Stimulated activated CD4-positive, alpha-beta T cell treated with anti-CD3 and anti-CD28 coated beads, TNF-alpha, amount 100 ng/mL, for 24 hours (primary cell): Measurements from ENCODE around the gene UNC119.

ENCODE experiments used
- DNase-seq, 3 experiments: peaks; one replicate each; pipeline ENCODE4 v3.0.0-alpha.2; 2020; ENCODE audit warnings: low read depth in 3 of 3

The UNC119 gene

DNA sequence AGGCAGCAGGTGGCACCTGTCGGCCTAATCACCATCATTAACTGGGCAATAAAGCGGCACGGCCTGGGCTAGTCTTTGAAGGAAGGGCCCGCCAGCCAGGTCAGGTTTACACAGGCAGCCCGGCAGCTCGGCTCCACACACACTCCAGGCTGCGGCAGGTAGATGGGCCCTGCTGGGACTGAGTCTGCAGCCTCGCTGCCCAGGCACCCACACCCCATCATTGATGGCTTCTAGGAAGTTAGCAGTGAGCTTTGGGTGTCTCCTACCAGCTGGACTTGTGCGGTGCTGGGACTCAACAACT is 53.1 kb downstream of the UNC119 start:
- DNase-seq, result no peak

DNA sequence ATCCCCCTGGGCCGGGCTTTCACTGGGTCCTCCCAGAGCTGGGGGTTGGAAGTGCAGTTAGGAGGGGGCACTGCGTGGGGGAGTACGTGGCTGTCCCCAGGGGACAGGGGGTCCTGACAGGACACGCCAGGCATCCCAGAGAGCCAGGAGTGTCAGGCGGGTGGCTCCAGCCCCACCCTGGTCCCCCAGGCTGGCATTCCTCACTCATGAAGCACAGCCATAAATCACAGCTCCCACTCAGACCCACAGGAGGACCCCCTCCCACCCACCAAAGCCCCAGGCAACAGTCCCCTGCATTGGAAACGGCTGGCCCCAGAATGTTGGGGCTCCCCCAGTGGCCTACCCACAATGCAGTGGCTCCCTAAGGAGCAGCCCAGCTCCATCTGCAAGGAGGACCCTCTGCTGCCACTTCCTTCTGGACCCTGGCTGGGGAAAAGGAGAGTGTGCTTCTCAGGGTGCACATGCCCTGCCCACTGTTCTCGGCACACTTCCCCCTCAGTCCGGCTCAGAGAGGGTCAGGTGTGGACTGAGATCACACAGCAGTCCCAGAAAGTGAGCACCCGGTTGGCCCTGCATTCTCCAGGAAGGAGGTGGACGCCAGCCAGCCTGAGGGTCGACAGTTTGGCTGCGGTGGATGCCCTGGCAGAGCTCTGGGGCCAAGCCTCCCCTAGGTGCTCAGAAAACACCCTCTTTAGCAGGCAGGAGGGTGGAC is 53.6 kb downstream of the UNC119 start:
- no peak for DNase-seq

DNA sequence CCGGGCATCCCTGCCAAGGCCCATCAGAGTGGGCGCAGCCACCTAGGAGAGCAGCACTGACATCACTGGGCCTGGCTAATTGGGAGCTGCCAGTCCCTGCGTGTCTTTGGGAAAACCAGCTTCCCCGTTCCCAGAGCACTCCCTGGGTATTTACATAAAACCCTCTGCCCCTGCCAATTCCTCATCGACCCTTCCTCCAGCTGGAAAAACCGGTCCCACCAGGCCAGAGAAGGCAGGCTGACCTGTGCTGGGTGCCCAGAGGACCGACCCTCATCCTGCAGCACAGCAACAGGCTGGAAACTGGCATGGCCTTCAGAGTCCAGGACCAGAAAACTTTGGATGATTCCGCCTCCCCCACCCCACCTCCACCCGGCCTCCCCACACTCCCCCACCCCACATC is 54.5 kb downstream of the UNC119 start:
- DNase-seq, result no peak
